Gastrocnemius medialis (tissue), 4 donors: ENCODE data around the gene TIMP1. TPM values are rescaled to one million over a fixed set of nuclear protein-coding genes. Genes with fewer than 3 reads are reported as not detected.

Experiments used
- ATAC-seq, 2 donors: fragments of 150-250 bp; one replicate each; pipeline ENCODE4 v1.9.1; 2016
- DNase-seq, 2 donors: peaks; one replicate each; pipeline ENCODE4 v3.0.0-alpha.2; 2019
- H3K27ac ChIP-seq, 4 donors: fragments of 200-600 bp; sonication (generic); 1 replicate in 1 of 4; 2 replicates in 3 of 4; pipeline ENCODE4 v1.5.1; 2016 to 2018; ENCODE audit warnings: mild to moderate bottlenecking in 2 of 4, moderate library complexity in 1 of 4
- H3K27me3 ChIP-seq, 3 donors: fragments of 200-600 bp; sonication (generic) in 2 of 3; 1 replicate in 1 of 3; 2 replicates in 2 of 3; pipeline versions ENCODE4 v1.5.1 to v1.6.0; 2016 to 2019; ENCODE audit warnings: mild to moderate bottlenecking in 1 of 3, moderate library complexity in 1 of 3
- H3K36me3 ChIP-seq, 2 donors: fragments of 200-600 bp; sonication (generic) in 1 of 2; one replicate each; pipeline ENCODE4 v1.5.1; 2017 to 2018
- H3K4me1 ChIP-seq, 2 donors: fragments of 200-600 bp; sonication (generic) in 1 of 2; one replicate each; pipeline ENCODE4 v1.5.1; 2016 to 2017; ENCODE audit warnings: mild to moderate bottlenecking in 2 of 2
- H3K4me3 ChIP-seq, 4 donors: fragments of 200-600 bp; sonication (generic) in 3 of 4; 1 replicate in 1 of 4; 2 replicates in 3 of 4; pipeline ENCODE4 v1.5.1; 2016 to 2019; ENCODE audit warnings: mild to moderate bottlenecking in 2 of 4
- H3K9me3 ChIP-seq, 3 donors: fragments of 200-600 bp; sonication (generic) in 2 of 3; 1 replicate in 1 of 3; 2 replicates in 2 of 3; pipeline ENCODE4 v1.5.1; 2016 to 2019
- CTCF ChIP-seq, 5 experiments: fragments of 450-650 bp in 3 of 5; fragments of 200-600 bp in 2 of 5; sonication (generic) in 2 of 5; IDR thresholded peaks in 4 of 5; conservative IDR thresholded peaks in 1 of 5; 1 replicate in 4 of 5; 2 replicates in 1 of 5; pipeline ENCODE4 v1.5.1; 2016 to 2019; ENCODE audit warnings: antibody characterized with exemption in 5 of 5, mild to moderate bottlenecking in 3 of 5, moderate library complexity in 3 of 5
- POLR2A ChIP-seq, 2 donors: fragments of 450-650 bp; IDR thresholded peaks; one replicate each; pipeline ENCODE4 v1.6.1; 2017; ENCODE audit warnings: antibody characterized with exemption in 2 of 2, mild to moderate bottlenecking in 2 of 2, moderate library complexity in 2 of 2
- in situ Hi-C, 4 donors: fragments of 200-750 bp; cut with MboI; loops; one replicate each; pipeline versions ENCODE4 v1.15.0 to v1.8.0; 2017; ENCODE audit warnings: low sequenced_read_pairs in 4 of 4
- intact Hi-C: fragments of 100-400 bp; cut with DNase I; formaldehyde crosslinking; loops from one replicate; pipeline ENCODE4 v1.15.1; 2023; ENCODE audit warnings: low total_unique reads
- total RNA-seq, 4 donors: library from RNA; depleted of rRNA; stranded (reverse); fragments of >200 nt; gene quantifications; one replicate each; pipeline versions ENCODE4 v1.1.0 to v1.2.3, GENCODE V29; 2016

Gene TIMP1
- total RNA-seq, 4 donors from 2014 or later, result 15.8 to 94.8 (median 47.1) TPM

- no peaks in the 10 kb centered on the region for H3K27me3 ChIP-seq
- H3K4me3 ChIP-seq, result no peak overlapping the region
- TF ChIP-seq POLR2A (IDR thresholded peaks at IDR 0.05) (no peak), CTCF (IDR thresholded peaks at IDR 0.05 in 4 of 5, conservative IDR thresholded peaks at IDR 0.05 in 1 of 5) (no peak)
- H3K27ac ChIP-seq, result no peak overlapping the region
- DNase-seq, result no peak
- no peaks in the 10 kb centered on the region for H3K9me3 ChIP-seq
- peaks cover 0 to 40% of the 10 kb centered on the region in 2 donors for H3K36me3 ChIP-seq
- intact Hi-C loops (no loop called here), in situ Hi-C loops (no loop called here)
- ATAC-seq, result no peak
- H3K4me1 ChIP-seq, result no peaks in the 10 kb centered on the region
These were observed 10.3 kb upstream of the TIMP1 start for GRCh38 chrX:47571896-47572295.

- H3K4me1 ChIP-seq, result no peaks in the 10 kb centered on the region
These were observed 9.4 kb upstream of the TIMP1 start for GRCh38 chrX:47572773-47573340.

GRCh38 chrX:47573341-47574075, 8.7 kb upstream of the TIMP1 start:
- DNase-seq, result no peak
- H3K9me3 ChIP-seq, result no peaks in the 10 kb centered on the region
- intact Hi-C loops (no loop called here), in situ Hi-C loops (no loop called here)
- no peak for TF ChIP-seq CTCF (IDR thresholded peaks at IDR 0.05 in 4 of 5, conservative IDR thresholded peaks at IDR 0.05 in 1 of 5)
- TF ChIP-seq POLR2A (IDR thresholded peaks at IDR 0.05), result no peak
- H3K4me3 ChIP-seq, result peak overlapping the region in 2 of 4 donors; percentile 5 to 18
- H3K27ac ChIP-seq, result peak overlapping the region in 2 of 4 donors; percentile 39 to 50
- peak in 1 of 2 donors; percentile 57 for ATAC-seq
- H3K4me1 ChIP-seq, result no peaks in the 10 kb centered on the region
- H3K36me3 ChIP-seq, result peaks cover 0 to 24% of the 10 kb centered on the region in 2 donors
- no peaks in the 10 kb centered on the region for H3K27me3 ChIP-seq

More at GRCh38 chrX:47572773-47573340, 9.4 kb upstream of the TIMP1 start:
- in situ Hi-C loops, result no loop called here
- Histone ChIP-seq H3K27me3 (no peaks in the 10 kb centered on the region), H3K9me3 (no peaks in the 10 kb centered on the region), H3K36me3 (peaks cover 0 to 30% of the 10 kb centered on the region in 2 donors), H3K4me3 (no peak overlapping the region), H3K27ac (peak overlapping the region in 1 of 4 donors; percentile 22)
- intact Hi-C loops, result no loop called here
- DNase-seq (no peak), ATAC-seq (peak in 1 of 2 donors; percentile 26)
- no peak for TF ChIP-seq POLR2A (IDR thresholded peaks at IDR 0.05)
- no peak for TF ChIP-seq CTCF (IDR thresholded peaks at IDR 0.05 in 4 of 5, conservative IDR thresholded peaks at IDR 0.05 in 1 of 5)

- no peaks in the 10 kb centered on the region for H3K4me1 ChIP-seq
- in situ Hi-C loops (no loop called here), intact Hi-C loops (no loop called here)
- DNase-seq (no peak), ATAC-seq (no peak)
- peak overlapping the region in 2 of 4 donors; percentile 5 to 18 for H3K4me3 ChIP-seq
- peaks cover 0 to 18% of the 10 kb centered on the region in 2 donors for H3K36me3 ChIP-seq
- no peaks in the 10 kb centered on the region for H3K9me3 ChIP-seq
- H3K27me3 ChIP-seq, result no peaks in the 10 kb centered on the region
- H3K27ac ChIP-seq, result peak overlapping the region in 2 of 4 donors; percentile 39 to 50
- TF ChIP-seq POLR2A (IDR thresholded peaks at IDR 0.05), result no peak
- TF ChIP-seq CTCF (IDR thresholded peaks at IDR 0.05 in 4 of 5, conservative IDR thresholded peaks at IDR 0.05 in 1 of 5), result no peak
These were observed 8.1 kb upstream of the TIMP1 start for GRCh38 chrX:47574076-47574546.
